ENCODE data around the gene FDX1. TPM values are rescaled to one million over a fixed set of nuclear protein-coding genes. Genes with fewer than 3 reads are reported as not detected.

Gene FDX1
- total and polyA plus RNA-seq, 2 of the 8 experiments (the other 6 are each of a cell fraction or from before 2014, with no cell fraction given): 3.7 to 9.6 TPM

DNA sequence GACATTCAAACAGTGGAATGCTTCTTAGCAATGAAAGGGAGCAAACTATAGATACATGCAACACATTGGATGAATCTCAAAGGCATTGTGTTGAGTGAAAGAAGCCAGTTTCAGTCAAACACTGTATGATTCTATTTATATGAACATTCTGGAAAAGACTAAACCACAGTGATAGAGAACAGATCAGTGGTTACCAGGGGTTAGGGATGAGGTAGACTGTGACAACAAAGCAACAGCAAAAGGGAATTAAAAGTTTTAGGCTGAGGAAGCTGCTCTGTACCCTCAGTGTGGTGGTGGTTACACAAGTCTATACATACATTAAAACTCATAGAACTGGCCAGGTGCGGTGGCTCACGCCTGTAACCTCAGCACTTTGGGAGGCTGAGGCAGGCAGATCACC is 23.0 kb downstream of the FDX1 start:
- Histone ChIP-seq H4K8ac (ENCODE audit: extremely low read depth, insufficient read depth, low read length) (no peak overlapping the region), H3K23me2 (ENCODE audit: low read depth, low read length) (no peaks in the 10 kb centered on the region), H4K91ac (replicated peaks; ENCODE audit: insufficient read length, low read length) (no peak overlapping the region), H3K79me1 (ENCODE audit: low read depth, low read length) (no peaks in the 10 kb centered on the region), H3K79me2 (ENCODE audit: control insufficient read depth in 1 of 2, insufficient read depth in 2 of 2, low read length in 2 of 2) (no peaks in the 10 kb centered on the region), H3K23ac (ENCODE audit: insufficient read length) (no peak overlapping the region), H4K5ac (ENCODE audit: insufficient read length, low read depth, low read length) (no peak overlapping the region), H2AFZ (ENCODE audit: low read length) (no peak overlapping the region), H3K4me1 (replicated peaks in 1 of 4; ENCODE audit: control insufficient read depth in 3 of 4, insufficient read depth in 4 of 4, low read length in 3 of 4) (no peaks in the 10 kb centered on the region), H3K9me3 (ENCODE audit: insufficient read depth in 2 of 2, low read depth in 1 of 2, low read length in 1 of 2) (no peaks in the 10 kb centered on the region), H3K56ac (replicated peaks; ENCODE audit: insufficient read length, low read depth, low read length) (no peak overlapping the region), H3K18ac (ENCODE audit: extremely low read depth, low read length) (no peak overlapping the region), H3K14ac (ENCODE audit: insufficient read length) (no peak overlapping the region), H3K4me2 (ENCODE audit: insufficient read depth in 1 of 2, low read depth in 2 of 2, low read length in 2 of 2) (no peak overlapping the region), H2AK5ac (ENCODE audit: low read depth, low read length) (no peak overlapping the region), H2BK20ac (ENCODE audit: low read length) (no peak overlapping the region), H2BK15ac (ENCODE audit: low read length) (no peak overlapping the region), H3K36me3 (ENCODE audit: control insufficient read depth in 2 of 4, insufficient read depth in 4 of 4, low read length in 3 of 4) (no peaks in the 10 kb centered on the region), H2BK12ac (ENCODE audit: low read depth, low read length) (no peak overlapping the region), H3K4me3 (ENCODE audit: extremely low read depth in 1 of 4, insufficient read depth in 2 of 4, low read depth in 3 of 4, low read length in 4 of 4) (no peak overlapping the region), H2BK5ac (ENCODE audit: low read depth, low read length) (no peak overlapping the region), H3K27me3 (replicated peaks in 1 of 4; ENCODE audit: control insufficient read depth in 3 of 4, extremely low read depth in 1 of 4, insufficient read depth in 3 of 4, low read length in 3 of 4) (no peaks in the 10 kb centered on the region), H4K20me1 (replicated peaks in 1 of 2; ENCODE audit: control insufficient read depth in 1 of 2, insufficient read depth in 2 of 2, low read length in 2 of 2) (no peaks in the 10 kb centered on the region), H2BK120ac (replicated peaks; ENCODE audit: low read depth, low read length) (no peak overlapping the region), H3K9ac (replicated peaks in 1 of 4; ENCODE audit: extremely low read depth in 1 of 4, low read depth in 3 of 4, low read length in 3 of 4) (no peak overlapping the region), H3K4ac (replicated peaks; ENCODE audit: insufficient read length, low read depth, low read length) (no peak overlapping the region), H3K27ac (ENCODE audit: low read depth, low read length) (no peak overlapping the region)
- TF ChIP-seq JUN (IDR thresholded peaks at IDR 0.05; ENCODE audit: low read depth, low read length) (no peak), ASH2L (IDR thresholded peaks at IDR 0.05; ENCODE audit: low read length) (no peak), BRCA1 (IDR thresholded peaks at IDR 0.05; ENCODE audit: low read depth, low read length) (no peak), SRF (IDR thresholded peaks at IDR 0.05; ENCODE audit: low read depth, low read length) (no peak), POU5F1 (IDR thresholded peaks at IDR 0.05; ENCODE audit: low read depth, low read length) (no peak), RNF2 (IDR thresholded peaks at IDR 0.05; ENCODE audit: borderline replicate concordance, low read depth, low read length, missing control alignments, poor library complexity, severe bottlenecking) (no peak), PHF8 (conservative IDR thresholded peaks at IDR 0.05; ENCODE audit: low read depth, low read length) (no peak), TCF12 (IDR thresholded peaks at IDR 0.05; ENCODE audit: low read depth, low read length) (no peak), SIX5 (IDR thresholded peaks at IDR 0.05; ENCODE audit: low read depth, low read length) (no peak), RXRA (IDR thresholded peaks at IDR 0.05; ENCODE audit: insufficient read depth, low read depth, low read length) (no peak), NANOG (IDR thresholded peaks at IDR 0.05; ENCODE audit: insufficient read depth, low read depth, low read length, poor library complexity, severe bottlenecking) (no peak)
- POLR2A ChIA-PET (ENCODE audit: partially characterized antibody): no interaction called here
- no peak for FAIRE-seq
- WGBS, 2 experiments (ENCODE audit: extremely low coverage in 1 of 2, insufficient coverage in 1 of 2, insufficient read length in 1 of 2, insufficient replicate concordance in 2 of 2, low coverage in 1 of 2, low lambda C conversion rate in 2 of 2, missing lambda C conversion rate in 1 of 2): 92% methylated on average over 2 of the region's 2 CpGs; no CpG with 5 or more reads in 1 of the 2 experiments
- CTCF ChIA-PET (ENCODE audit: partially characterized antibody): interaction anchor here (2.2 kb wide), 1 partner anchor 11 kb away, joined by 13 read pairs; no protein-coding TSS in a partner anchor
- DNase-seq (ENCODE audit: low read depth in 1 of 2, low spot score in 2 of 2): no peak
